Mammary epithelial cell (primary cell): Measurements from ENCODE around the gene VPS33B.

ENCODE experiments used
- EZH2 ChIP-seq: IDR thresholded peaks from 2 replicates; pipeline ENCODE4 v1.6.1; 2012; ENCODE audit warnings: low read length, inconsistent platforms, borderline replicate concordance
- TF ChIP-seq, protein P1 (sequence below), 2 donors: IDR thresholded peaks in 1 of 2; conservative IDR thresholded peaks in 1 of 2; 2 replicates each; pipeline ENCODE4 v1.5.1; 2011 to 2012; ENCODE audit warnings: inconsistent platforms in 2 of 2, low read length in 2 of 2, mild to moderate bottlenecking in 2 of 2, control low read depth in 1 of 2, low read depth in 1 of 2; ENCODE audit not compliant: insufficient read depth in 1 of 2; ENCODE audit errors: extremely low read depth in 1 of 2

- TF ChIP-seq, protein P1, sequence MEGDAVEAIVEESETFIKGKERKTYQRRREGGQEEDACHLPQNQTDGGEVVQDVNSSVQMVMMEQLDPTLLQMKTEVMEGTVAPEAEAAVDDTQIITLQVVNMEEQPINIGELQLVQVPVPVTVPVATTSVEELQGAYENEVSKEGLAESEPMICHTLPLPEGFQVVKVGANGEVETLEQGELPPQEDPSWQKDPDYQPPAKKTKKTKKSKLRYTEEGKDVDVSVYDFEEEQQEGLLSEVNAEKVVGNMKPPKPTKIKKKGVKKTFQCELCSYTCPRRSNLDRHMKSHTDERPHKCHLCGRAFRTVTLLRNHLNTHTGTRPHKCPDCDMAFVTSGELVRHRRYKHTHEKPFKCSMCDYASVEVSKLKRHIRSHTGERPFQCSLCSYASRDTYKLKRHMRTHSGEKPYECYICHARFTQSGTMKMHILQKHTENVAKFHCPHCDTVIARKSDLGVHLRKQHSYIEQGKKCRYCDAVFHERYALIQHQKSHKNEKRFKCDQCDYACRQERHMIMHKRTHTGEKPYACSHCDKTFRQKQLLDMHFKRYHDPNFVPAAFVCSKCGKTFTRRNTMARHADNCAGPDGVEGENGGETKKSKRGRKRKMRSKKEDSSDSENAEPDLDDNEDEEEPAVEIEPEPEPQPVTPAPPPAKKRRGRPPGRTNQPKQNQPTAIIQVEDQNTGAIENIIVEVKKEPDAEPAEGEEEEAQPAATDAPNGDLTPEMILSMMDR (conservative IDR thresholded peaks at IDR 0.05 in 1 of 2, IDR thresholded peaks at IDR 0.05 in 1 of 2; ENCODE audit: extremely low read depth in 1 of 2, insufficient read depth in 1 of 2, low read depth in 1 of 2, low read length in 2 of 2): no peak
- no peak for TF ChIP-seq EZH2
Observed at GRCh38 chr15:90953947-90954711, 68.3 kb downstream of the VPS33B start.
